GM10248 (cell line): ENCODE measurements around the gene DYNLL2.
A peak's percentile ranks its signal among the peaks of the same experiment; 100 is the strongest.

Experiments used
- CTCF ChIA-PET: fragments of 300-600 bp; sonication (Branson Sonifier 250); formaldehyde crosslinking; extraction: SDS; loops from one replicate; lab custom pipeline; 2021; ENCODE audit warnings: antibody characterized with exemption; lab: Yijun Ruan, JAX
- POLR2A ChIA-PET: fragments of 350-650 bp; sonication (Branson Sonifier 250); formaldehyde crosslinking; extraction: SDS; loops from one replicate; lab custom pipeline; 2020; ENCODE audit warnings: antibody characterized with exemption; lab: Yijun Ruan, JAX
- DNase-seq: peaks from one replicate; pipeline ENCODE4 v3.0.0; 2012; ENCODE audit errors: extremely low spot score
- TF ChIP-seq, protein P1 (sequence below): IDR thresholded peaks from 2 replicates; pipeline ENCODE4 v1.5.1; 2012; ENCODE audit warnings: mild to moderate bottlenecking, low read depth; ENCODE audit errors: extremely low read depth, missing control alignments, control extremely low read depth

The DYNLL2 gene

DNA sequence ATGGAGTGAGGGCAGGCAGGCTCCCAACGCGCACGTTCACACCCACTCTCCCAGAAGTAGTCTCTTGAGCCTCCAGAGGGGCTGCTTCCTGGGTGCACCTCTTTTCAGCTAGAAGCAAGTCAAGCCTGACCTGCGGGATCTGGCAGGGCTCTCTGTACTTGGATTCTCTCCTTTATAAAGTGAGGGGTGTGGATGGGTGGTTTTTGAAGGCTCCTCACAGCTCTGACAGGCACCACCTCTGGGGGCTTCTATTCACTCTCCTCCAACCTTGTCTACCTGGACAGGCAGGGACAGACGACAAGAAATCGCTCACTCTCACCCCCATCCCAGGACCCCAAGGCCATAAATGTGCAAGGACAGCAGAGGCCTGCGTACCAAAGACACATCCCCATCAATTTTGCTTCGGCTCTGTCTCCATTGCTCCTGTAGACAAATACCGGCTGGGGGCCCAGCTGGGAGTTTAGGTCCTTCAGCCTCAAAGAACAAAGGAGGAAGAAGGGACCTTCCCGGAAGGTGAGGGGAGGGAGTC is 814 bp upstream of the DYNLL2 start:
- CTCF ChIA-PET: interaction anchor here (1.0 to 1.3 kb wide), 2 partner anchors 9 to 83 kb away, joined by 3 read pairs; no protein-coding TSS in a partner anchor
- TF ChIP-seq, protein P1, sequence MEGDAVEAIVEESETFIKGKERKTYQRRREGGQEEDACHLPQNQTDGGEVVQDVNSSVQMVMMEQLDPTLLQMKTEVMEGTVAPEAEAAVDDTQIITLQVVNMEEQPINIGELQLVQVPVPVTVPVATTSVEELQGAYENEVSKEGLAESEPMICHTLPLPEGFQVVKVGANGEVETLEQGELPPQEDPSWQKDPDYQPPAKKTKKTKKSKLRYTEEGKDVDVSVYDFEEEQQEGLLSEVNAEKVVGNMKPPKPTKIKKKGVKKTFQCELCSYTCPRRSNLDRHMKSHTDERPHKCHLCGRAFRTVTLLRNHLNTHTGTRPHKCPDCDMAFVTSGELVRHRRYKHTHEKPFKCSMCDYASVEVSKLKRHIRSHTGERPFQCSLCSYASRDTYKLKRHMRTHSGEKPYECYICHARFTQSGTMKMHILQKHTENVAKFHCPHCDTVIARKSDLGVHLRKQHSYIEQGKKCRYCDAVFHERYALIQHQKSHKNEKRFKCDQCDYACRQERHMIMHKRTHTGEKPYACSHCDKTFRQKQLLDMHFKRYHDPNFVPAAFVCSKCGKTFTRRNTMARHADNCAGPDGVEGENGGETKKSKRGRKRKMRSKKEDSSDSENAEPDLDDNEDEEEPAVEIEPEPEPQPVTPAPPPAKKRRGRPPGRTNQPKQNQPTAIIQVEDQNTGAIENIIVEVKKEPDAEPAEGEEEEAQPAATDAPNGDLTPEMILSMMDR: no peak
- POLR2A ChIA-PET: interaction anchor here (0.6 to 2.2 kb wide), 14 partner anchors 10 to 999 kb away, joined by 3 to 16 read pairs (median 4); partner anchors contain the start of gene SRSF1
- DNase-seq: no peak

DNA sequence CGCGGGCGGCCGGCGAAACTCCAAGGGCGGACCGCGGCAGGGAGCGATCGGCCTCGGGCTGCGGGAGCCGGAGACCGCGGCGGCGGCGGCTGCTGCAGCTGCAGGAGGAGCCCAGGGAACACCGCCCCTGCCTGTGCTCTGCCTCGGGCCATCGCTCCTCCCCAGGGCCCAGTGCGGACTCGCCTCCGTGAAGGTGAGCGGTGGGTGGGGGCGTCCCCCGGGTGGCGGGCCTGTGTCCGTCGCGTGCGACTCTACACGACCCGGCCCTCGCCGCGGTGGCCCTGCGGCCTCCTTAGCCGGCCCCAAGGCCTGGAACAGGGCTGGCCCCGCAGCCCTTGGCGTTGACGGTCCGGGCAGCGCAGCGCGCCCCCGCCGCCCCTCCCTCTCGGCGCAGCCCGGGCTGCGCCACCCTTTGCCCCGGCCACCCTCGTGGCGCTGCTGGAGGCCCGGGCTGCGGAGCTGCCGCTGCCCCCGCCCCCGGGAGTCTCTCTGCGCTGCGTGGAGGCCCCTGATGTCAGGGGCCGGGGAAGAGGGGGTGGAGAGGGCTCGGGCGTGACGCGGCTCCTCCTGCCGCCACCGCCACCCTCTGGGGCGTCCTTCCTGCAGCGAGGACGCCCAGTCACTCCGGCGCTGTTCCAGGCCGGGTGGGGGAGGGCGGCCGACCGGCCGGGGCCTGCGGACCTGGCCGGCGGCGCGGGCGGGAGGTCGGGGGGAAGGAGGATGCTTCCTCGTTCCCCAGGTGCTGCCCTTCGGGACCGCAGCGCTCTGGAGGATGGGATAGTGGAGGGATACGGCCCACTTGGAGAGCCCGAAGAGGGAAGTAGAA is 485 bp downstream of the DYNLL2 start:
- TF ChIP-seq, protein P1: no peak
- peak; percentile 78 for DNase-seq
- CTCF ChIA-PET: interaction anchor here (1.0 to 1.1 kb wide), 2 partner anchors 25 to 183 kb away, joined by 3 read pairs; no protein-coding TSS in a partner anchor
- POLR2A ChIA-PET: interaction anchor here (0.5 to 2.2 kb wide), 15 partner anchors 9 to 774 kb away, joined by 3 to 16 read pairs (median 3); partner anchors contain the start of genes MKS1 and SRSF1

DNA sequence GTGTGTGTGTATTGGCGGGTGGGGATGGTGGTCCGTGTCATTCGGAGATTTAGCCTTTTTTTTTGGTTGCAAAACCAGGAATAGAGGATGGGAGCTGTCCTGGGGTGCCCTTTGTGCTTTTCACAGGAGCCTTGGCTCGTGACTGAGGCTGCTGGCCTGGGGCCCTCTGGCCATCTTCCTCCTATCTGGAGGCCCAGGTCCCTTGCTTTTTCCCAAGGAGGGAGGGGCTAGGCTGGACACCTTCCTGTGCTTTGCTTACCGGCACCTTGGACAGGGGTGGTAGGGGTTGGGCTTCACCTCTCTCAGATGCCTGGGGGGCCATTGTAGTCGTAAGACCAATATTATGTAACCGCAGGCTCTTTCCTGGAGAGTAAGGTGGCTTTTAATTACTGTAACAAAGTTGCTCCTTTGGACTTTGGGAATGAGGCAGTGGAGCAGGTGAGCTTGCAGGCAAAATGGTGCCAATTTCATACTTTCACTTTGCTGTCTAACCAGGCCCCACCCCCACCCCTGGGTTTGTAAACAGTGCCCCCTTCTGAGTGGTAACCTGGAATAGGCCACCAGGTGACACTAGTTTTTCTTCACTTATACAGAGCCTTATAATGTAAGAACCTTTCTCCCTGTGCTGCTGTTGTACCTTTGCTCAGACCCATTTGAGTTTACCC is 1.2 kb downstream of the DYNLL2 start:
- peak; percentile 64 for DNase-seq
- TF ChIP-seq, protein P1: peak; percentile 20
- ChIA-PET CTCF (interaction anchor here (1.1 kb wide), 1 partner anchor 25 kb away, joined by 3 read pairs; no protein-coding TSS in a partner anchor), POLR2A (interaction anchor here (0.6 to 2.2 kb wide), 2 partner anchors 77 to 91 kb away, joined by 4 to 16 read pairs; partner anchors contain the start of gene SRSF1)

DNA sequence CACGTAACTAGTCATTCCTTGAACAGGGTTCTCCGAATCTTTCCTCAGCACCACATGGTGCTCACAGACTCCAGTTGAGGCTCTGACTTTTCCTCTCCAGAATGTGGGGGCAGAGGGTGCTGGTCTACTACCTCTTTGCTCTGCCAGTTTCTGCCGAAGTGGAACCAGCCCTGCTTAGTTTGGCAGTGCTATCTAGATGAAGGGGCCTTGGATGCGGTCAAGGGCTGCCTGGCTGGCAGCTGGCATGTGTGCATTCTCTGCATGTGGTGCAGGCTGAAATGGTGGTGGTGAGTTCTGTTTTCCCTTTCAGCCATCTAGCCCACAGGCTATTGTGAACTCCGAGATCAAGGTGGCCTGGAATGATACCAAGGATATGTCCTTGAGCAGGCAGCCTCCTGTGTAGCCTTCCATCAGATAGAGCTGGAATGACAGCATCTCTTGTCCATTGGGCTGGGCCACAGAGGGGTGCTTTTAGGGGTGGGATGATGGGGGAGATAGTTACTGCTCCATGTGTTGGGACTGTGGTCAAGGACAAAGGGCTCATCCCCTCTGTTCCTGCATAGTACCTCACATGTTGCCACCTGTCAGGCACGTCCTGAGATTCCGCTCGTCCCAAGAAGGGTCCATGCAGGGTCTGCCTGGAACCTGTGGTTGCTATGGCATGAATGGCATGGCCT is 2.0 kb downstream of the DYNLL2 start:
- TF ChIP-seq, protein P1: no peak
- CTCF ChIA-PET: no interaction called here
- DNase-seq: no peak
- POLR2A ChIA-PET: no interaction called here

DNA sequence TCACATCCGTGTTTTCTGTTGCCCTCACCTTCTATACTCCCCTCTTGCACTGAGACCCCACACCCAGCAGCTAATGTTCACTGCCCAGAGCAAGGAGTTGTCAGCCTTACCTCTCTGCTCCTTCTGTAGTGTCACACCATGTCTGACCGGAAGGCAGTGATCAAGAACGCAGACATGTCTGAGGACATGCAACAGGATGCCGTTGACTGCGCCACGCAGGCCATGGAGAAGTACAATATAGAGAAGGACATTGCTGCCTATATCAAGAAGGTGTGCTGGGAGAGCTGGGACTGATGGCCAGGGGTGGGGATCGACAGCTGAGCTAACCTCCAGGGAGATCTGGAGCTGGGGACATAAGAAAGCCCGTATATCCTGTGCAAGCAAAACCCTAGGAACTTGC is 3.7 kb downstream of the DYNLL2 start:
- DNase-seq: no peak
- ChIA-PET POLR2A (no interaction called here), CTCF (interaction anchor here (0.7 to 1.6 kb wide), 5 partner anchors 10 to 229 kb away, joined by 3 to 5 read pairs (median 4); no protein-coding TSS in a partner anchor)
- TF ChIP-seq, protein P1: no peak
